Measurements from ENCODE around the gene TBC1D32.
A peak's percentile ranks its signal among the peaks of the same experiment; 100 is the strongest.
"Not testable (repeated sequence)": the region's sequence is repeated elsewhere in the genome, so short reads cannot be mapped to it uniquely, and the experiment has no call there.

The TBC1D32 gene

DNA sequence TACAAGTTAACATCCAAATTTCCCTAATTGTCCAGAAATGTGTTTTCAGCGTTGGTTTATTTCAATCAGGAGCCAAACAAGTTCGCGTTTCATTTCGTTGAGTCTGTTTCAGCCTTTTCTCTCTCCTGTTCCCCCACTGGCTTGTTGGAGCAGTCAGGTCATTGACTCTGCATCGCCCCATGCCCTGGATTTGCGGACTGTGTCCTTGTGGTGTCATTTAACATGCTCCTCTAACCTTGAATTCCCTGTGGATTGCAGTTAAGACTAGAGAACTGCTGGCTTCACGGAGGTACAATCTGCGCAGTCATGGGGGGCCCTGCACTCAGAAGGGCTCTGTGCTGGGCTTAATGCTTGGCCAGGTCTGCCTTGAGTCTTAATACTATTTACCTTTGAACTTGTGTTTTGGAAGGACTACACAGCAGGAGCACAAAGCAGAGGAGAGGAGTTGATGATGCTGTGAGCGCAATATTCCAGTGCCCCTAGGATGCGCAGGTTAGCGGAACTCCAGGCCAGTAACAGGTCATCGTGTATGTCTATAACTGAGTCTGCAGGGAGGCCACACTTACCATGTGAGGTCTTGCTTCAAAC, 5.5 kb upstream of the TBC1D32 start:
- TF ChIP-seq, protein P1, sequence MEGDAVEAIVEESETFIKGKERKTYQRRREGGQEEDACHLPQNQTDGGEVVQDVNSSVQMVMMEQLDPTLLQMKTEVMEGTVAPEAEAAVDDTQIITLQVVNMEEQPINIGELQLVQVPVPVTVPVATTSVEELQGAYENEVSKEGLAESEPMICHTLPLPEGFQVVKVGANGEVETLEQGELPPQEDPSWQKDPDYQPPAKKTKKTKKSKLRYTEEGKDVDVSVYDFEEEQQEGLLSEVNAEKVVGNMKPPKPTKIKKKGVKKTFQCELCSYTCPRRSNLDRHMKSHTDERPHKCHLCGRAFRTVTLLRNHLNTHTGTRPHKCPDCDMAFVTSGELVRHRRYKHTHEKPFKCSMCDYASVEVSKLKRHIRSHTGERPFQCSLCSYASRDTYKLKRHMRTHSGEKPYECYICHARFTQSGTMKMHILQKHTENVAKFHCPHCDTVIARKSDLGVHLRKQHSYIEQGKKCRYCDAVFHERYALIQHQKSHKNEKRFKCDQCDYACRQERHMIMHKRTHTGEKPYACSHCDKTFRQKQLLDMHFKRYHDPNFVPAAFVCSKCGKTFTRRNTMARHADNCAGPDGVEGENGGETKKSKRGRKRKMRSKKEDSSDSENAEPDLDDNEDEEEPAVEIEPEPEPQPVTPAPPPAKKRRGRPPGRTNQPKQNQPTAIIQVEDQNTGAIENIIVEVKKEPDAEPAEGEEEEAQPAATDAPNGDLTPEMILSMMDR (IDR thresholded peaks at IDR 0.05; ENCODE audit: control insufficient read depth, extremely low read depth, insufficient read depth): no peak

DNA sequence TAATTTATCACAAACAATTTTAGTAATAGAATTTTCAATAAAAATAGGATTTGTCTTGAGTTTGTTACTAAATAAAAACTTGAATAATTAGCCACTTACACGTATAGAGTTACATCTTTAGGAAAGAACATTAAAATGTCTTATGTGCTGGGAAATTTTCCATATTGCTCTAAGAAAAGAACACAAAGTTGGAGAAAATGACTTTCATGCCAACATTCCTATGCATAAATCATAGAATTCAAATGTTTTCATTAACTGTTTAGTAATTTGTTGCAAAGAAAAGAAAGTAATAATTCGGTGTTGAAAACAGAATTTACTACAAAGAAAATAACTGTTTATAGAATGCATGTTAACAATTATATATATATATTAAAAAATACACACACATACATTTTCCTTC, 4.7 kb upstream of the TBC1D32 start:
- TF ChIP-seq, protein P1 (IDR thresholded peaks at IDR 0.05; ENCODE audit: control insufficient read depth, extremely low read depth, insufficient read depth): no peak
- no peak overlapping the region for H3K4me3 ChIP-seq (ENCODE audit: low read depth, low read length)
- DNase-seq (ENCODE audit: low read depth): no peak

More for the DNA sequence above, 5.5 kb upstream of the TBC1D32 start:
- no peak overlapping the region for H3K4me3 ChIP-seq (ENCODE audit: low read depth, low read length)
- DNase-seq (ENCODE audit: low read depth): no peak

- TF ChIP-seq, protein P1 (IDR thresholded peaks at IDR 0.05; ENCODE audit: control insufficient read depth, extremely low read depth, insufficient read depth): no peak
- DNase-seq (ENCODE audit: low read depth): no peak
- H3K4me3 ChIP-seq (ENCODE audit: low read depth, low read length): no peak overlapping the region
These were observed 4.1 kb upstream of the TBC1D32 start for GRCh38 chr6:121338366-121338765.

DNA sequence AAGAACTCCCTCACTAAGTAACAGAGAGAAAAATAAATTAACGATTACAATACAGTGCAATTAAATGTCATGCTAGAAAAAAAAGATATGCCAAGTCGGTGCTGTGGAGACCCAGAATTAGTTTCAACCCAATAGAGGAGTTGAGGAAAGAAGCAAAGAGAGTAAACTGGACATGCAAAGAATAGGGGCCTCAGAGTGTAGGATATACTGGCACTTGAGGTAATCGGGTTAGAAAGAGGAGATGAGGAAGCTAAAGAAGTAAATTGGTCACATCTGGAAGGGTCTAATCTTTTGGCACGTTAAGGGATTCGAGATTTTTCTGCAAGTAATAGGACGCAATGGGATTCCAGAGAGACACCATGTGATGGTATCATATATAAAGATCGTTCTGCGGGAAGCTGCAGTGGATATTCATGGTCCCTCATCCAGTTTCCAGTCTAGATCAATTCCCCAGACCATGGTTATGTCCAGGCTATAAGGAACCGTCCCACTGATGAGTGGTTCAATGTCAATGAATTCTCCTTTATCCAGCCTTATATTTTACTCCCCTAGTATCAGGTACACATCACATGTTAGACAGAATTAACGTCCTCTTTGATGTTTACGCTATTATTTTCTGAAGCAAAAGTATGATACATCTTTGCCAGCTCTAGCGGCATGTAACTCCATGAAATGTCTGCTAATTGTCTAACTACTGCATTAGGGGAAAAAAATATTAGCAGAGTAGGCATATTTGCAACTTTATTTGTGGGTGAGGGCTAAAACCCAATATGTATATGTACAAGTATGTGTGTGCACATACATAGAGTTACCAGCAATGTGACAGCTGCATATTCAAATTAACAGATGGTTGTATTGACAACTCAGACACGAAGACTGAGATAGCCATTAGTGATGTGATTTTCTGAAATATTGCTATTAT, 1.1 kb upstream of the TBC1D32 start:
- TF ChIP-seq, protein P1 (IDR thresholded peaks at IDR 0.05; ENCODE audit: control insufficient read depth, extremely low read depth, insufficient read depth): no peak
- DNase-seq (ENCODE audit: low read depth): no peak

GRCh38 chr6:121333694-121334093, 586 bp downstream of the TBC1D32 start:
- H3K4me3 ChIP-seq (ENCODE audit: low read depth, low read length): peak overlapping the region; percentile 76
- DNase-seq (ENCODE audit: low read depth): not testable (repeated sequence)

More for the DNA sequence above, 1.1 kb upstream of the TBC1D32 start:
- peak overlapping the region; percentile 76 for H3K4me3 ChIP-seq (ENCODE audit: low read depth, low read length)

DNA sequence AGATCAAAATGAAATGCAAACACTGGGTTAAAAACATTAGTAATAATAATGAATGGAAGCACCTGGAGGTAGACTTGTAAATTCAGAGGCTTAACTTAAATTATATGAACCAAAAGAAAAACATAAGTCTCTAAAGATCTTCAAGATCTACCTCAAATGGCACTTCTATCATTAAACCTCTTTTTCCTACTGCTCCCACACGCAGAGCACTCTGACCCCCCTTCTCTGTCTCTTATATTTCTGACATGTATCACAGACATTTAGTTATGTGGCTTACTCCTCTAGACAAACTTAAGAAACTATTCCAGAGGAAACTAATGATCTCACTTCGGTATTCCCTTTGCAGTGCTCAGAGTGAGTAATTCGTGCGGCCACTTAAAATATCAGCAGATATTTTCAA, 1.1 kb downstream of the TBC1D32 start:
- DNase-seq (ENCODE audit: low read depth): no peak
- TF ChIP-seq, protein P1 (IDR thresholded peaks at IDR 0.05; ENCODE audit: control insufficient read depth, extremely low read depth, insufficient read depth): no peak
- no peak overlapping the region for H3K4me3 ChIP-seq (ENCODE audit: low read depth, low read length)

GRCh38 chr6:121330516-121330915, 3.8 kb downstream of the TBC1D32 start:
- no peak overlapping the region for H3K4me3 ChIP-seq (ENCODE audit: low read depth, low read length)
- DNase-seq (ENCODE audit: low read depth): no peak
- TF ChIP-seq, protein P1 (IDR thresholded peaks at IDR 0.05; ENCODE audit: control insufficient read depth, extremely low read depth, insufficient read depth): no peak
